Naive thymus-derived CD8-positive, alpha-beta T cell (primary cell): ENCODE results near the gene TNIP3. TPM values are rescaled to one million over a fixed set of nuclear protein-coding genes. Genes with fewer than 3 reads are reported as not detected.
A peak's percentile ranks its signal among the peaks of the same experiment; 100 is the strongest.

Experiments
- ATAC-seq, 2 donors: fragments of 150-1000 bp; cut with Tn5 transposase in 1 of 2; sonication (Bioruptor Pico), chemical (Tn5 transposase) in 1 of 2; 1 replicate in 1 of 2; 2 replicates in 1 of 2; pipeline ENCODE4 v1.10.0; 2021; ENCODE audit warnings: mild to moderate bottlenecking in 2 of 2, moderate library complexity in 2 of 2
- POLR2A ChIA-PET: fragments of 350-600 bp; sonication (Branson Sonifier 250); formaldehyde crosslinking; loops from one replicate; lab custom pipeline; 2021; ENCODE audit warnings: antibody characterized with exemption; lab: Charles Lee
- DNase-seq, 10 donors: peaks; one replicate each; pipeline versions ENCODE4 v3.0.0 to v3.0.0-alpha.2; 2020 to 2022
- H3K27ac Mint-ChIP-seq, 10 donors: one replicate each; pipeline ENCODE4 v1.8.0; 2020 to 2022; ENCODE audit warnings: mild to moderate bottlenecking in 10 of 10, mixed read lengths in 10 of 10, moderate library complexity in 4 of 10, inconsistent platforms in 1 of 10
- H3K27me3 Mint-ChIP-seq, 5 donors: one replicate each; pipeline ENCODE4 v1.8.0; 2021 to 2022; ENCODE audit warnings: mixed read lengths in 5 of 5
- H3K36me3 Mint-ChIP-seq, 3 donors: one replicate each; pipeline ENCODE4 v1.8.0; 2020 to 2022; ENCODE audit warnings: mixed read lengths in 3 of 3, mild to moderate bottlenecking in 2 of 3, inconsistent platforms in 1 of 3
- H3K4me1 Mint-ChIP-seq, 4 donors: one replicate each; pipeline ENCODE4 v1.8.0; 2021 to 2022; ENCODE audit warnings: mixed read lengths in 4 of 4
- H3K4me3 Mint-ChIP-seq, 10 donors: one replicate each; pipeline ENCODE4 v1.8.0; 2020 to 2022; ENCODE audit warnings: mild to moderate bottlenecking in 10 of 10, mixed read lengths in 10 of 10, moderate library complexity in 6 of 10, inconsistent platforms in 1 of 10
- H3K9me3 Mint-ChIP-seq, 9 donors: one replicate each; pipeline ENCODE4 v1.8.0; 2020 to 2022; ENCODE audit warnings: mixed read lengths in 9 of 9, mild to moderate bottlenecking in 3 of 9, inconsistent platforms in 1 of 9, moderate library complexity in 1 of 9
- polyA plus RNA-seq, 3 donors: library from polyadenylated mRNA; unstranded; fragments of 300-500 nt; fragmentation: Illumina TruSeq; gene quantifications; one replicate each; pipeline ENCODE4 v1.2.3, GENCODE V29; 2021
- total RNA-seq, 8 experiments: library from RNA in 2 of 8; stranded (reverse) in 2 of 8; gene quantifications; one replicate each; pipeline ENCODE4 v1.2.3 and lab custom pipeline; 2021 to 2026

TNIP3 gene
- total and polyA plus RNA-seq, 5 experiments from 2014 or later = 0.29 to 8.0 (median 0.88) TPM

DNA sequence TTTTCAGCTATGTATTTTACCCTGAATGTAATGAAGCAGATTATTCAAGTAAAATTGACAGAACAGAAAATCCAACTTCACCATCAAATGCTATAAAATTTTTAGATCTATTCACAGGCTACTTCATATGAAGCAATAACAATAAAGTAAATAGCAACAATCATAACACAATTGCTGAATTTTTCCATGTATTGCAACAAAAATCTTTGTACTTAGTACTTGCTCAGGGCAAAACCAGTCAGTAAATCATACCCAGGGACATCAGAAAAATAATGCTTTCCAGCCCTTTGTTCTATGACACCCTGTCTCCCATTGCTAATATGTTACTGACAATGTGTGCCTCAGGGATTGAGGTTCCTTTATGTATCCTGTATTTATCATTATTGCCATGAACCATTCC, 15.5 kb downstream of the TNIP3 start:
- H3K9me3 Mint-ChIP-seq = no peaks in the 10 kb centered on the region
- peak overlapping the region in 2 of 10 donors; percentile 12 to 24 for H3K4me3 Mint-ChIP-seq
- H3K27me3 Mint-ChIP-seq = no peaks in the 10 kb centered on the region
- peak overlapping the region in 4 of 10 donors; percentile 2 to 45 (median 14) for H3K27ac Mint-ChIP-seq
- H3K36me3 Mint-ChIP-seq = peaks cover 0 to 3% (median 0%) of the 10 kb centered on the region in 3 donors
- no peak for DNase-seq
- H3K4me1 Mint-ChIP-seq = peaks cover 8 to 57% (median 45%) of the 10 kb centered on the region in 4 donors
- no peak for ATAC-seq
- POLR2A ChIA-PET = no interaction called here

DNA sequence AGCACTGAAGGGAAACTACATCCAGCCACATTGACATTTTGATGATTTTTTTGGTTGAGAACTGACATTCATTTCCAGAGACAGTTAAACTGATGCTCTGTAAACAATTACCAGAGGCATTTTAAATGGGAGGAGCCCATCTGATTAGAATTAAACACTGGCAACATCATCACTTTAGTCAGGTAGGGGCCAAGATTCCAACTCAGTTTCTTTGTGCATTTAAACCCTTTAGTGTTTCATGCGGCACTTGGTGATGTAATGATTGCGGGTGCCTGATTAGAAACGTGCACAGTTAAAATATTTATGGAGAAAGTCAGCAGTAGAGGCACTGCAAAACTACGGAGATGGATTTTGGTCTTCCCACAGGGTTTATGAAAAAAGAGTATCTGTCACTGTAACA, 16.1 kb downstream of the TNIP3 start:
- no peaks in the 10 kb centered on the region for H3K27me3 Mint-ChIP-seq
- DNase-seq (no peak), ATAC-seq (no peak)
- H3K36me3 Mint-ChIP-seq = peaks cover 0 to 3% (median 0%) of the 10 kb centered on the region in 3 donors
- peaks cover 8 to 58% (median 39%) of the 10 kb centered on the region in 4 donors for H3K4me1 Mint-ChIP-seq
- POLR2A ChIA-PET = no interaction called here
- peak overlapping the region in 1 of 10 donors; percentile 3 for H3K27ac Mint-ChIP-seq
- H3K9me3 Mint-ChIP-seq = no peaks in the 10 kb centered on the region
- peak overlapping the region in 2 of 10 donors; percentile 12 to 24 for H3K4me3 Mint-ChIP-seq

DNA sequence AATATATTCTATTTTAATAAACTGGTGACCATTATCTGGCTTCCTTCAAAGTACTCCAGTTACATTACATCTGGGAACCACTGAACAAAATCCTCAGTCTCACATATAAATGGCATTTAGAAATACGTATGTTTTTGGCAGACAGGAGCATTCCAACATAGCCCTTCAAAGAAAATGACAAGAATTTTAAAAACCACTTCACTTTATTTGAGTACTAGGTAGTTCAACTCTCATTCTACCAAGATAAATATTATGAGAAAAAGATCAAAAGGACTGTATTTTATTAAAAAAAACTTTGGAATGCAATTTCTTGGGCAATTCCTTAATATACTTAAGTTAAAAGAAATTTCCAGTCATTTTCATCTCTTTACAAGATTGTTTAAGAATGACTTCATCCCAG, 17.6 kb downstream of the TNIP3 start:
- DNase-seq (no peak), ATAC-seq (no peak)
- H3K4me1 Mint-ChIP-seq = peaks cover 10 to 51% (median 31%) of the 10 kb centered on the region in 4 donors
- H3K9me3 Mint-ChIP-seq = no peaks in the 10 kb centered on the region
- H3K36me3 Mint-ChIP-seq = peaks cover 0 to 3% (median 0%) of the 10 kb centered on the region in 3 donors
- H3K27ac Mint-ChIP-seq = peak overlapping the region in 1 of 10 donors; percentile 7
- H3K27me3 Mint-ChIP-seq = no peaks in the 10 kb centered on the region
- no peak overlapping the region for H3K4me3 Mint-ChIP-seq
- POLR2A ChIA-PET = interaction anchor here (1.0 kb wide), 2 partner anchors 10 to 31 kb away, joined by 3 to 4 read pairs; no protein-coding TSS in a partner anchor

DNA sequence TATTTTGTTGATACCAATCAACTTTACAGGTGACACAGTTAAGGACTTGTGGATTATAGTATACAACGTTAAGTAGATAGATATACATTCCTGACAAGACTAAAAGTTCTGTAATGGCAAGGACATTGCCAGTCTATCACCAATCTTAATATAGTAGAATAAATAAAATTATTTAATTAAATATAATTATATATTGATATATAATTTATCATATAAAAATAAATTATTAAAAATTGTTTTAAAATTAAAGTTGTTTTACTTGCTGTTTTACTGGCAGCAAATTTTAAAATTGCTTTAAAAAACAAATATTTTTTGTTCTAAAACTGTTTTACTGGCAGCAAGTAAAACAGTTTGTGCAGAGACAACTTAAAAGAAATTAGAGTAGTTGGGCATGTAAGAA, 18.7 kb downstream of the TNIP3 start:
- no peak for DNase-seq
- Mint-ChIP-seq H3K4me3 (no peak overlapping the region), H3K9me3 (no peaks in the 10 kb centered on the region), H3K27ac (no peak overlapping the region), H3K36me3 (peaks cover 0 to 3% (median 0%) of the 10 kb centered on the region in 3 donors), H3K4me1 (peaks cover 7 to 46% (median 24%) of the 10 kb centered on the region in 4 donors), H3K27me3 (no peaks in the 10 kb centered on the region)
- POLR2A ChIA-PET = interaction anchor here (1.0 kb wide), 1 partner anchor 32 kb away, joined by 3 read pairs; no protein-coding TSS in a partner anchor
- no peak for ATAC-seq

DNA sequence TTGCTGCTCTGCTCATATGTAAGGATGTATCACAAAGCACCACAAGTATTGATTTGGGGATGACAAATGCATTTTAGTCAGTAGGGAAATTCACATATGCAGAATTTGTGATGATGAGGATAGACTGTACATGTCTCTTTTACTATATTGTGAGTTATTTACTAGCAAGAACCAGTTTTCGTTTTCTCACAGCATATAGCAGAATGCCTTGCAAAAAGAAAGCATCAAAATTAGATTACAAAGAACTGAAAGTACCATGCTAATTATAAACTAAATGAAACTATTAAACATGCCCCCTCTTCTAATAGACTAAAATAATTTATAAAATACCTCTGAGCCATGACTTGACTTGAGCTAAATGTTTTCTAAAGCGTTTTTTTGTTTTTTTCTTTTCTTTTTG, 20.1 kb downstream of the TNIP3 start:
- Mint-ChIP-seq H3K4me1 (peaks cover 14 to 53% (median 34%) of the 10 kb centered on the region in 4 donors), H3K27me3 (no peaks in the 10 kb centered on the region), H3K4me3 (no peak overlapping the region), H3K36me3 (no peaks in the 10 kb centered on the region), H3K27ac (no peak overlapping the region), H3K9me3 (peaks cover 0 to 3% (median 0%) of the 10 kb centered on the region in 9 donors)
- ATAC-seq (no peak), DNase-seq (no peak)
- POLR2A ChIA-PET = interaction anchor here (1.6 kb wide), 1 partner anchor 8 kb away, joined by 4 read pairs; no protein-coding TSS in a partner anchor

DNA sequence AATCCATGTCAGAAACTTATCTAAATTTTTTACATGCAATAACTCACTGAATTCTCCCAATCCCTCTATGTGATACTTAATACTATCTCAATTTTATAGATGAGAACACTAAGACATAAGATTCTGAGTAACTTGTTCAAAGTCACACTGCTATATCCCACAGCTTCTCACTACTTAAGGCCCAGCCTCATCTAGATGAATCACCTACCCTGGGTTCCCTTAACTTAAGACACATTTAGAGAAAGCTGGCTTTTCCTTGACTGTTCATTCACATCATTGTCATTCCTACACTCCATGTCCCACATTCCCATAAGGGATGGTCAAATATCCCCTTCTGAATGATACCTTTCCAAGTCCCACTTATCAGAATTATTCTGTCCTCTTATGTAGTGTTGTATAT, 21.0 kb downstream of the TNIP3 start:
- no peak for DNase-seq
- no peaks in the 10 kb centered on the region for H3K27me3 Mint-ChIP-seq
- no peak overlapping the region for H3K4me3 Mint-ChIP-seq
- POLR2A ChIA-PET = interaction anchor here (1.6 kb wide), 1 partner anchor 9 kb away, joined by 4 read pairs; no protein-coding TSS in a partner anchor
- no peaks in the 10 kb centered on the region for H3K36me3 Mint-ChIP-seq
- peaks cover 0 to 3% (median 0%) of the 10 kb centered on the region in 9 donors for H3K9me3 Mint-ChIP-seq
- no peak overlapping the region for H3K27ac Mint-ChIP-seq
- ATAC-seq = no peak
- H3K4me1 Mint-ChIP-seq = peaks cover 22 to 53% (median 38%) of the 10 kb centered on the region in 4 donors

DNA sequence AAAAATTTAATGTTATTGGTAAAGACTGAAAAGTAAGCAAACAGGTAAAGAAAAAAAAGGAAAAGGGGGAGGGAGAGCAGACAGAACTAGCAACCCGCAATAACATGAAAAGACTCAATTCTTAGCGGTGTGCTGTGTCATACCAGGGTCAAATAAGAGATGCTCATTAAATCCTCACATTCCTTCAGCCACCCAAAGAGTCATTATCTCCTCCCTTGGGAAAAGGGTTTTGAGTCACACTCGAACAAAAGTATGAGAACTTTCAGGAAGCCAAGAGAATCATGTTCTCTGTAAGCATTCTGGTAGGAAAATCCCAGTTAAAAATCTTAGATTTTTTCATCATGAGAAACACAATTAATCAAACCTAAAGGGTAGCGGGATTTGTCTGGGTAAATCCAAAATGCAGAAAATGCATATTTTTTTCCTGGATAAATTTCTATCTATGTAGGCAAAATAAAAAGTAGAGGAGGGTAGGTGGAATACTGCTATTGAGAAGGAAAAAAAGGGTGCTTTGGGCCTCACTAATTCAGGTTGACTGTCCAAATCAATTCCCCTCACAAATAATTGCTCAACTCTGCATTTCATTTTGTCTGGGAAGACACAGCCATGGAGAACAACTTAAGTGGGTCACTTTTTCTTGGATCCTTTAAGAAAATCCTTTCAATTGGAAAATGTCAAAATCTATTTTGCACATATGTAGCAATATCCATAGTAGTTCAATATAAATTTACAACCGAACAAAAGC, 23.2 kb downstream of the TNIP3 start:
- H3K27me3 Mint-ChIP-seq = no peaks in the 10 kb centered on the region
- no peak for ATAC-seq
- H3K9me3 Mint-ChIP-seq = peaks cover 0 to 3% (median 0%) of the 10 kb centered on the region in 9 donors
- H3K4me3 Mint-ChIP-seq = peak overlapping the region in 2 of 10 donors; percentile 11 to 18
- H3K27ac Mint-ChIP-seq = peak overlapping the region in 8 of 10 donors; percentile 41 to 98 (median 95)
- no peak for DNase-seq
- H3K4me1 Mint-ChIP-seq = peaks cover 28 to 52% (median 42%) of the 10 kb centered on the region in 4 donors
- POLR2A ChIA-PET = no interaction called here
- no peaks in the 10 kb centered on the region for H3K36me3 Mint-ChIP-seq

DNA sequence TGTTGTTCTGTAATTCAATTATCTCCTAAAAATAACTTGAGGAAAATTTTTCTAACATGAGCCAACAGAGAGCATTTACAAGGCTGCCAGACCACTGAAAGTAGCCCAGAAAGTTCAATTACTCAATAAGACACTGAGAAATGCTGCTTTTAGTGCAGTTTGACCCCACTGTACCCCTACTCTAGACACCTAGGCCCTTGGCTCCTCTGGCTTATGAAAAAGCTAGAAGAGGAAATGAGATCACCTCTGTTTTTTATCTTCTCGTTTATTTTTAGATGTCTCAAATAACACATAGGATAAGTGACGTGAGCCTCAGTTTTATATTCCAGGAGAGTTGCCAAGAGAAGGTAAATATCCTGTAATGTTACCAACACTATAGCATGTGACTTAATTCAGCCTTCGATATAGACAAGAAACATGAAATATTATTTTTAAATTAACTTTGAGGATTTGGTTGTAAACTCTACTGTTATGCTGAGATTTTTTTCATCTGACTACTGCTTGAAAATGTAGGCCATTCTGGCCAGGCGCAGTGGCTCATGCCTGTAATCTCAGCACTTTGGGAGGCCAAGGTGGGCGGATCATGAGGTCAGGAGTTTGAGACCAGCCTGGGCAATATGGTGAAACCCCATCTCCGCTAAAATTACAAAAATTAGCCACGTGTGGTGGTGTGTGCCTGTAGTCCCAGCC, 24.4 kb downstream of the TNIP3 start:
- Mint-ChIP-seq H3K27ac (peak overlapping the region; percentile 88 to 98 (median 95)), H3K4me3 (peak overlapping the region; percentile 8 to 59 (median 52)), H3K27me3 (no peaks in the 10 kb centered on the region), H3K36me3 (no peaks in the 10 kb centered on the region), H3K9me3 (peaks cover 0 to 5% (median 0%) of the 10 kb centered on the region in 9 donors), H3K4me1 (peaks cover 32 to 57% (median 46%) of the 10 kb centered on the region in 4 donors)
- DNase-seq = peak in 7 of 10 donors; percentile 18 to 71 (median 48)
- peak; percentile 67 to 90 for ATAC-seq
- POLR2A ChIA-PET = interaction anchor here (0.7 to 0.9 kb wide), 3 partner anchors 14 to 41 kb away, joined by 3 to 5 read pairs (median 3); no protein-coding TSS in a partner anchor

DNA sequence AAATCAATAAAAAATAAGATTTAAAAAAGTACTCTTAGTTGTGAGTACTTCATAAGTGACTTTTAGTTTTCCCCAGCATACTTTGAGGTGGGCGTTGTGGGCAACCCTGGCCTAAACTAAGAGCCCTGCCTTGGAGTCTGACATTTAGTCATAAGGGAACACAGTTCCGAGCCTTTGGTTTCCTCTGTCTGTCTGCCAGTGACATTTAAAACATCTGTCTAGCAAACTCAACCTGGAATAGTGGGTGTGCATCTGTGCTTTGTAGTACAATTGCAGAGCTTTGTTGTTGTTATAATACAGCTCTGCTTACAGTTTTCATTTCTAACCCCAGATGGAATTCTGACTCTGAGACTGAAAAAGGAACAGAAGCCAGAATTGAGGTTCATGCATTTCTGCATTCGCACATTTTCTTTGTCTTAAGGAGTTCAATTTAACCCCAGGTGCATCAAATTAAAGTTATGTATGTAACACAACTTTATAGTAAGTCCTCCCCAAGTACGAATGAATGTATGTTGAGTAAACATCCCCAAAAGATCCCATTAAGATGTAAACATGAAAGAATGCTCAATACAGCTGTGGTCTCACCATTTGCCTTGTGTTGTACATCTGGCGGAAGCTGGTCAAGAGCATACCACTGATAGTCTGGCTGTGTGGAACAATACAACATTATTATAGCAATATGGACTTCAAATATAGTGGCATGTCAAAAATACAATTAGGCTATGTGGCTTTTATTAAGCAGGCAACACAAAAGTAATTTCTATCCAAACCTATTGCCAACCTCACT, 25.9 kb downstream of the TNIP3 start:
- DNase-seq = peak in 6 of 10 donors; percentile 11 to 64 (median 28)
- H3K4me1 Mint-ChIP-seq = peaks cover 32 to 53% (median 48%) of the 10 kb centered on the region in 4 donors
- POLR2A ChIA-PET = interaction anchor here (1.2 kb wide), 1 partner anchor 12 kb away, joined by 3 read pairs; no protein-coding TSS in a partner anchor

DNA sequence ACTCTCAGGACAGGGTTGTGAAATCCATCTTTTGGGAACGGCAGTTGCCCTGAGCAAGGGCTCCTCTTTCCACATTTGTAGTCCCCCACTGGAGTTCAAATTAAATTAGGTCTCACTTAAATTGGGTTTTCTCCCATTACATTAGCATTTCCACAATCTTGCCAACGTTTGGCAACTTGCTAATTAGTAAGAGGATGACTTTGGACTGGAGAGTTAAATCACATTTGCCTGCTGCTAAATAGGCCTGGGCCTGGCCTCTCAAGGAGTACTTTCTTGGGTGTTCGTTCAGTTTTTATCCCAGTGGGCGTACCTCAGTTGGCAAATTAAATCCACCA, 33.8 kb downstream of the TNIP3 start:
- Mint-ChIP-seq H3K4me1 (peaks cover 17 to 39% (median 32%) of the 10 kb centered on the region in 4 donors), H3K9me3 (peaks cover 0 to 6% (median 0%) of the 10 kb centered on the region in 9 donors), H3K4me3 (no peak overlapping the region), H3K27ac (peak overlapping the region in 4 of 10 donors; percentile 8 to 87 (median 60)), H3K36me3 (peaks cover 0 to 2% (median 0%) of the 10 kb centered on the region in 3 donors), H3K27me3 (no peaks in the 10 kb centered on the region)
- DNase-seq = no peak
- POLR2A ChIA-PET = no interaction called here
- no peak for ATAC-seq

More for the DNA sequence above, 25.9 kb downstream of the TNIP3 start:
- no peaks in the 10 kb centered on the region for H3K27me3 Mint-ChIP-seq
- peaks cover 0 to 5% (median 0%) of the 10 kb centered on the region in 9 donors for H3K9me3 Mint-ChIP-seq
- peak overlapping the region; percentile 72 to 98 (median 95) for H3K27ac Mint-ChIP-seq
- peak; percentile 44 to 81 for ATAC-seq
- peak overlapping the region in 9 of 10 donors; percentile 23 to 70 (median 31) for H3K4me3 Mint-ChIP-seq
- H3K36me3 Mint-ChIP-seq = no peaks in the 10 kb centered on the region

DNA sequence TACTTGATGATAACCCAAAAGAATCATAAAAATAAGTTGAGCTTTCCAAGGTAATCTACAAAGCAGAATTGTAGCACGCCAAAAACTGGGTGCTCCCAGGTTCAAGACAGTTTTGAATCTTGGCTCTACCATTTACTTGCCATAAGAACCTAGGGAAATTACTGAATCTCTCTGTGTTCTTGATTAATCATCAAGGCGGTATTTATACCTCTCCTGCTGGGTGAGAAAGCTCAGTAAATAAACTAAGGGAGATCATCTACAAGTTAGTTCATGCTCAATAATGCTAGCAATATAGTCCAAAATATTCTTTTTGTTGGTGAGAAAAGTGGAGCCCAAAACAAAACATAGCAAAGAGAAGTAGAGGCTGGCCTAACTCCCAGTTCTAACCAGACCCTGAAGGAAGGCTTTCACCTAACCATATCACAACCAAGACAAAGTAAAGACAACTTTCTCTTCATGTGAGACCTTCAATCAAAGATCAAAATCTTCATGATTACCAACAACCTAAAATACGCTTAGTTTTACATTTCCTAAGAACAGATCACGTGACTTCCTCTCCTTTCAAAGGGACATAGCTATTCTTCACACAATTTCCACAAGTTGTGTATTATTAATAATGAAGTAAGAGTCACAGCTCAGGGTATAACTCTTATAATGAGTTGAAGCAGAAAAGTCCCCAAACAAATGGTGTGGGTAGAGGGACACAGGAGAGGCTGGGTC, 34.4 kb downstream of the TNIP3 start:
- Mint-ChIP-seq H3K27ac (peak overlapping the region in 6 of 10 donors; percentile 8 to 87 (median 48)), H3K27me3 (no peaks in the 10 kb centered on the region), H3K4me3 (peak overlapping the region in 3 of 10 donors; percentile 17 to 27 (median 27)), H3K9me3 (peaks cover 0 to 6% (median 0%) of the 10 kb centered on the region in 9 donors), H3K4me1 (peaks cover 14 to 41% (median 32%) of the 10 kb centered on the region in 4 donors), H3K36me3 (peaks cover 0 to 2% (median 0%) of the 10 kb centered on the region in 3 donors)
- DNase-seq (no peak), ATAC-seq (no peak)
- POLR2A ChIA-PET = no interaction called here
